Stimulated activated CD4-positive, alpha-beta T cell treated with anti-CD3 and anti-CD28 coated beads, Interleukin-2, amount 100 ng/mL, for 4 hours (primary cell): Measurements from ENCODE around the gene PAM.

Experiments
- DNase-seq: peaks from one replicate; pipeline ENCODE4 v3.0.0-alpha.2; 2020; ENCODE audit warnings: low read depth

Gene PAM

DNA sequence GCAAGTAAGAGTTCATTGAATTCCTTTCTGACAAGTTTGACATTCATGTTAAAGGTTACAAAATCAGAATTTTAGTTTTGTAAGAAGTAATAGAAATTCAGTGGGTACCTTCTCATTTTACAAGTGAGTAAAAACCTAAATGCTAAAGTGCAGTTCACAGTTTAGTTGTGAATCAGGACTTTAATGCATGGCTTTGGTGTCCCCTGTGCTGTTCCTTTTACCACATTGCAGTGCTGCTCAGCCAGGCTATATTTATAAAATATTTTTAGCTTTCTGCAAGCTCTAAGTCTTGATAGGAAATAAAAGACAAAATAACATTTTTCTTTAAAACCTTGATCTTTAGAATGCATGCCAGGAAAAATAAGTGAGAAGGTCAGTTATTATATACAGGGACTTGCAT is 26.3 kb downstream of the PAM start:
- no peak for DNase-seq

DNA sequence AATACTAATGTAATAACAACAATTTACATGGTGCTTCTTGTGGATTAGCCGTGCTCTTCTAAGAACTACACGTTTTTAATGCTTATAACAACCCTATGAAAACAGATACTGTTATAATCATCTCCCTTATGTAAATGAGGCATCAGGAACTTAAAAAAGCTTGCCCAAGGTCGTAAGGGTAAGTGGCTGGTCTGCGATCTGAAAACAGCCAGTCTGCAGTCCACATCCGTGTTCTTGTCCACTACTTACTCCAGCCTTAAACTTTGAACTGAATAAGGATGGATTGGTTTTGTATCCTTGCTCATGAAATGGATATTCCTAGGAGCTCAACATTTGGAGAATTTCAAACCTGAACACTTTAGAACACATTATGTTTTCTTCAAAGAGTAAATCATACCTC is 26.7 kb downstream of the PAM start:
- DNase-seq = no peak

GRCh38 chr5:102782217-102782872 is 27.2 kb downstream of the PAM start:
- DNase-seq = no peak

DNA sequence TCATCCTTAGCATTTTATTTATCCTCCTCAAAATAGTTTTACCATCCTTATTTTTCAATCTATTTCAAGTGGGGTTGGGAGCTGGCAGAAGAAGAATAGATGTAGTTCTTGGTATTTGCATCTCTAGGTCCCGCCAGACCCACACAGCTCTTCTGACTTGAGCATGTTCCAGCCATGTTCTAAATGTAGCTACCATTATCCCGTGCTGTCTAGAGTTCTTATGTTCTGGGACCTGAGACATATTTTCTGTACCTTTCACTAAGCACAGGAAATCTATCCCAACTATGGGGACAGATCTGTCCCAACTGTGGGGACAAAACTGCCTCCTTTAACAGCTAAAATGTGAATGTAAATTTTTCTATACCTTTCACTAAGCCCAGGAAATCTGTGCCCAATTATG is 32.0 kb downstream of the PAM start:
- no peak for DNase-seq

GRCh38 chr5:102788788-102789187 is 33.7 kb downstream of the PAM start:
- DNase-seq = no peak

- DNase-seq = no peak
These were observed 34.4 kb downstream of the PAM start for GRCh38 chr5:102789469-102789868.

- DNase-seq = no peak
These were observed 35.6 kb downstream of the PAM start for GRCh38 chr5:102790748-102791147.

DNA sequence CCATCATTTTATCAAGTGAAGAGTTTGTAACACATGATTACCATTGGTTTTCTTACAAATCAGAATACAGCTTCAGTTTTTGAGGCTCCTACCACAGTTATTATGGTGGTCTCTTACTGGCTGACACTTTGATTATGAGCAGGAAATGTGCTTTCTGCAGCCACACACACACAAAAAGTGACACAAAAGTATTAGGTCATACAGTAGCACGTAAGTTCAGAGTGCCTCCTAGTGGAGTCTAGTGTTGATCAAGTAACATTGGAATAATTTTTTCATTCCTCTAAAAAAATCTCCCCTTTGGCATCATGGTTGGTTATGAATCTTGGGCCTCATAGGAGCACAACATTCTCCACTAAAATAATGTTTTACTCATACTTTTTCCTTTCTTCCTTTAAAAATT is 37.6 kb downstream of the PAM start:
- DNase-seq = no peak

- no peak for DNase-seq
These were observed 38.9 kb downstream of the PAM start for GRCh38 chr5:102794047-102794446.

DNA sequence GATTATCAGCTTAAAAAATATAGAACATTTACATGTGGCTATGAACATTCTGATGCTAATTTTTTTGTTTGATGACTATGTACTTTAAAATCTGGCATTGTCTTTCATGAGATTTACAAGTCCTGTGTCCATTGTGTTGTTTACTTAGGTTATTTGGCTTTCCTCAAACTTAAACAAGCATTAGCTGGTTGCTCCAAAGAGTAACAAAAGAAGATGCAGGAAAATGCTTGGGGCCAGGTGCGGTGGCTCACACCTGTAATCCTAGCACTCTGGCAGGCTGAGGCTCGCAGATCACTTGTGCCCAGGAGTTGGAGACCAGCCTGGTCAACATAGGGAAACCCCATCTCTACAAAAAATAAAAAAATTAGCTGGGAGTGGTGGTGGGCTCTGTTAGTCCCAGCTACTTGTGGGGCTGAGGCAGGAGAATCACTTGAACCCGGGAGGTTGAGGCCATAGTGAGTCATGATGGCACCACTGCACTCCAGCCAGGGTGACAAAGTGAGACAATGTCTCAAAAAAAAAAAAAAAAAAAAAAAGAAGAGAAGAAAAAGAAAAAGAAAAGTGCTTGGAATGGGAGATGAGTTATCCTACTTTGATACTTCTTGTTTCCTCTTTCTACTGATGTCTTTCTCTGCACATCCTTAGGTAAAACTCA is 39.7 kb downstream of the PAM start:
- no peak for DNase-seq

GRCh38 chr5:102795526-102795925 is 40.4 kb downstream of the PAM start:
- DNase-seq = no peak

DNA sequence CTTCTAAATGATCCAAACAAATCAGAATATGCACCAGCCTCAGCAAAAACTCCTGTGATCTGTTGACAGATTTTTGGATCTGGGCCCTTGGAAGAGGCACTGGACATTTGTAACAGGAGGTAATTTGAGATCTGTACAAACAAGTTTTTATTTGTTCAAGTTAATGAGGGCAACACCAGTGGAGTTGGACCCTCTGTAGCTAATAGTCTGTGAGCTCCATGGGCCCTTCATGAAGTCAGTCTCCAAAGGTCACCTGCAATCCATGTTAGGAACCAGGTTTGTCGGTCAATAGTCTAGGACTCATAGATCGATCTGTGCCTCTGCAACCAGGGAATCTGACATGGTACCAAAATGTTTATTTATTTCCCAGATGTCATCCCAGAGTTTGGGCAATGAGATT is 40.9 kb downstream of the PAM start:
- no peak for DNase-seq

DNA sequence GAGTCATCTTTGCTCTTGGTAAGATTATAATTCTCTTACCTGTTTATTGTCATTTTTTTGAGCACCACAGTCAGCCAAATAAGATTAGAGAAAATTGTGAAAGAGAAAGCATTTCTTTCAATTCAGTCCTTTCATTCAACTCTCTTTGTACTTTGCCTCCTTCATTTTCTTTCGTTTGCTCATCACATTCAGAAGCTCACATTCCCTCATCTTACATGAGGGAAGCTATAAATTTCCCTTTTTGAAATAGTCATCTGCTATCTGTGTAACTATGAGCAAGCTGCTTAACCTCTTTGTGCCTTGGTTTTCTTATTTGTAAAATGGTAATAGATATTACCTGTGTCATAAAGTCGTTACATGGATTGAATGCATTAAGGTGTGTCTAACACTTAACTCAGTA is 41.4 kb downstream of the PAM start:
- DNase-seq = no peak

GRCh38 chr5:102797322-102797884 is 42.3 kb downstream of the PAM start:
- DNase-seq = no peak

DNA sequence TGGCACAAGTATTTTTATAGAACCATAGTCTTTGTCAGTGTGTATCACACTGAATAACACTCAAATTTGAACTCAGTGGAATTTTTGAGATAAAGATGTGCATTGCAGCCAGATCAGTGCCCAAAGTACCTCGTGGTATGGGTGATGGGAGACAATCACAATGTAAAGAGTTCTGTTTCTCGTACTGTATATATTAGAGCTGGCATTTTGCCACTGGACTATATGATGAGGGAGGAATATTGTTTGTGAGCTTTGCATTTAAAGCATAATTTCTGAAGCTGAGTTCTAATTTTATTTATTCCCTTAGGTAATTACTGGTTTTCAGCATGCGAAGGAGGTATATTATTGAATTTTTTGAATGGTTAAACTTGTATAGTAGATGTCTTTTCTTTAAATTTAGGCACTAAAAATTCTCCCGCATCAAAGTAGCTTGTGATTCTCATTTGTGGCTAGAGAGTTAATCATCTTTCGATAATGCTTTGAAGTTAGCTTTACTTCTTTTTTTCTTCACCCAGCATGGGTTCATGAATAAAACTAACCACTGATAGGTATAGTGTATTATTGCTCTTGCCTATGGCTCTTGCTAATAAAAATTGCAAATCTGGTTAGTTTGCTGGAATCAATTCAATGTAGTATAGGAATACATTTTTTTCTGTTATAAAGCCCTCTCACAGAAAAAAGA is 43.1 kb downstream of the PAM start:
- no peak for DNase-seq

DNA sequence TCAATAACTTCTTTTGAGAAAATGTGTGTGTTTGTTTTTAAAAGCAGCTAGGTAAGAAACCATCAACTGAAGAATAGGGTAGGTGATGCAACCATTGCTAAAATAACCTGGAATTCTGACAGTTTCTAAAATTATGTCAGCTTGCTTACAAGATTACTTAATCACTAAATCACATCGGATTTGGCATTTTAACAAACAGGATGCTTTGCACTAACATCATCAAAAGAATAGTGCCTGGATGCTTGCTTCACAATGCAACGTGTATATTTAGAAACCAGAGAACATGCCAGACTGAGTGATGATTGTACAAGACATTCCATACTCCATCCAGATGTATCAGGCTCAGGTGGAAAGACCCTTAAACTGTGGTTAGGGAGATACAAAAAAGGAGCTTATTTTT is 43.9 kb downstream of the PAM start:
- no peak for DNase-seq

DNA sequence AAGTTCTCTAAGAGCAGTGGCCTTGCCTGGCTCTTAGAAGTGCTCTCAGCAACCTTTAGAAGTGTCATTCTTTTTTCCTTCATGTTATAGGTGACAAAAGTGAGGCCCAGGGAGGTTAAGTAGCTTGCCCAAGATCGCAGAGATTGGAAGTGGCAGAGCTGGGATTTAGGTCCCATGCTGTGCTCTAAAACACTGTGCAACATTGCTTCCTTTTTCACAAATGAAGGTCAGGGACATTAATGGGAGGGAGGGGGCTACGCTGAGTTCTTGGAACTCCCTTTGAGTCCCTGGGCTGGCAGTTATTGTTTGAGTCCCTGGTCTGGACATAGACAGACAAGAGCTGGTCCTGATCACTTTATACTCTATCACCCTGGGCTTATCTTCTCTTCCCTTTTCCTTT is 45.3 kb downstream of the PAM start:
- DNase-seq = no peak

GRCh38 chr5:102801371-102801770 is 46.3 kb downstream of the PAM start:
- no peak for DNase-seq

DNA sequence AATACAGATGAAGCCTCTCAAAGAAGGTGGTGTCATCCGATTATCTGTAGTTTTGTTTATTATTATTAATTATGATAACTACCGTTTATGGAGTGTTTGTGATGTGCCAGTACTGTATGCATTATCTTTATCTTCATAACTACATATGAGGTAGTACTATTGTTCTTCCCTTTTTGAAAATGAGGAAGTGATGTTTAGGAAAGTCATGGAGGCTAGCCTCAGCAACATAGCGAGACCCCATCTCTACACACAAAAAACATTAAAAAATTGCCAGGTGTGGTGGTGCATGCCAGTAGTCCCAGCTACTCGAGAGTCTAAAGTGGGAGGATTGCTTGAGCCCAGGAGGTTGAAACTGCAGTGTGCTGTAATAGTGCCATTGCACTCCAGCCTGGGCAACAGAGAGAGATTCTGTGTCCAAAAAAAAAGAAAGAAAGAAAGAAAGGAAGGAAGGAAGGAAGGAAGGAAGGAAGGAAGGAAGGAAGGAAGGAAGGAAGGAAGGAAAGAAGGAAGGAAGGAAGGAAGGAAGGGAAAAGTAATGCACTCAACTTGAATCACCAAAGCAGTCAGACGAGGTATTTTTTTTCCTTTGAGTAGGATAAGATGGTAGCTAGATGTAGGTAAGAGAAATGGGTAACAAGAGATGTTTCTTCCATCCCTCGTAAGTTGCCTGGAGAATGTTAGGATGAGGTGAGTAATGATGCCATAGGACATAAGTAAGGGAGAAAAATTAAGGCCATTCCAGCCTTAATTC is 47.8 kb downstream of the PAM start:
- no peak for DNase-seq

- no peak for DNase-seq
These were observed 52.9 kb downstream of the PAM start for GRCh38 chr5:102807878-102808502.

DNA sequence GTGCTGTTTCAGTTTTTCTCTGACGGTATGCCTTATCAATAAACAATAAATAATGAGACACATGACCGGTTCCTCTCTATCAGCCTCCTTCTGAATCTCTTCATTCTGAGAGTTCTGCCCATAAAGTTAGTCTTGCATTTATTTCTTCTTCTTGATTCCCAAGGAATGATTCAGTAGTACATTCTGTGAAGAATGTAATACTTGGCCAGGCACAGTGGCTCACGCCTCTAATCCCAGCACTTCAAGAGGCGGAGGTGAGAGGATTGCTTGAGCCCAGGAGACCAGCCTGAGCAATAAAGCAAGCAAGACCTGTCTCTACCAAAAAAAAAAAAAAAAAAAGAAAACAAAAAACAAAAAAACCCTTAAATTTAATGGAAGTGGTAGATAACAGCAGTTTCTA is 53.9 kb downstream of the PAM start:
- DNase-seq = no peak

DNA sequence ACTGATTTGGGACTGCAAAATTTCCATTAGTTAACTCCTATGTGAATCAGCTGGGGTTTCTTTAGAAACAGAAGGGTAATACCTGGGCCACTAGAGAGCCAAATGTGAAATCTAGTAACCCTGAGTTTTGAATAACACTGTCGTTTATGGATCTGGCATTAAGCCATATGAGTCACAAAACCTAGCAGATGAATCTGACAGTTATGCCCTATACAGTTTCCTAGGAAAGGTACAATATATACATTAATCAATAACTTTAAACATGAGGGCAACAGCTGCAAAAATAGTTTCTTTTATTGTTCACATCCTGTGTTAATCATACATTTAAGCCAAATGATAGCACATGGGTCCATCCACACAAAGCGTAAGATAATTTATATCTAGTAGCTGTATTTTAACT is 56.9 kb downstream of the PAM start:
- DNase-seq = no peak
